ENCODE measurements around the gene PITPNM2. TPM values are rescaled to one million over a fixed set of nuclear protein-coding genes. Genes with fewer than 3 reads are reported as not detected.

PITPNM2 gene
- total and polyA plus RNA-seq, 9 donors = 11.1 to 71.8 (median 31.0) TPM

- Histone ChIP-seq H3K4me3 (no peak overlapping the region), H3K36me3 (no peaks in the 10 kb centered on the region), H3K9me3 (no peaks in the 10 kb centered on the region), H3K4me1 (ENCODE audit: insufficient read depth) (no peaks in the 10 kb centered on the region), H3K27me3 (no peaks in the 10 kb centered on the region), H3K27ac (no peak overlapping the region)
- intact Hi-C loops (cut with DNase I) = no loop called here
- TF ChIP-seq CTCF (IDR thresholded peaks at IDR 0.05) = no peak
- no peak for TF ChIP-seq POLR2A (IDR thresholded peaks at IDR 0.05)
- no peak for TF ChIP-seq EP300 (IDR thresholded peaks at IDR 0.05)
- WGBS, 3 donors = 78 to 93% (median 88%) methylated on average over 3 of the region's 3 CpGs
- DNase-seq = peak in 1 of 5 donors; percentile 2
These were observed 17.8 kb downstream of the PITPNM2 start for GRCh38 chr12:123132951-123133619.

GRCh38 chr12:123131879-123132402 is 18.9 kb downstream of the PITPNM2 start:
- H3K36me3 ChIP-seq = no peaks in the 10 kb centered on the region
- intact Hi-C loops (cut with DNase I) = no loop called here
- 80 to 86% (median 85%) methylated on average over 12 of the region's 12 CpGs for WGBS, 3 donors
- no peak for TF ChIP-seq CTCF (IDR thresholded peaks at IDR 0.05)
- TF ChIP-seq POLR2A (IDR thresholded peaks at IDR 0.05) = no peak
- TF ChIP-seq EP300 (IDR thresholded peaks at IDR 0.05) = no peak
- H3K4me3 ChIP-seq = no peak overlapping the region
- H3K27me3 ChIP-seq = no peaks in the 10 kb centered on the region
- no peak for DNase-seq
- no peaks in the 10 kb centered on the region for H3K9me3 ChIP-seq
- peaks cover 3% of the 10 kb centered on the region for H3K4me1 ChIP-seq (ENCODE audit: insufficient read depth)
- no peak overlapping the region for H3K27ac ChIP-seq

- WGBS, 3 donors = 82 to 94% (median 86%) methylated on average over 4 of the region's 4 CpGs
- H3K9me3 ChIP-seq = no peaks in the 10 kb centered on the region
- intact Hi-C loops (cut with DNase I) = no loop called here
- H3K27ac ChIP-seq = no peak overlapping the region
- no peak overlapping the region for H3K4me3 ChIP-seq
- no peak for DNase-seq
- no peaks in the 10 kb centered on the region for H3K27me3 ChIP-seq
- TF ChIP-seq CTCF (IDR thresholded peaks at IDR 0.05) = no peak
- no peak for TF ChIP-seq EP300 (IDR thresholded peaks at IDR 0.05)
- no peak for TF ChIP-seq POLR2A (IDR thresholded peaks at IDR 0.05)
- H3K36me3 ChIP-seq = no peaks in the 10 kb centered on the region
- H3K4me1 ChIP-seq (ENCODE audit: insufficient read depth) = peaks cover 8% of the 10 kb centered on the region
These were observed 19.5 kb downstream of the PITPNM2 start for GRCh38 chr12:123131291-123131832.

GRCh38 chr12:123129621-123130020 is 21.3 kb downstream of the PITPNM2 start:
- TF ChIP-seq POLR2A (IDR thresholded peaks at IDR 0.05) (no peak), CTCF (IDR thresholded peaks at IDR 0.05) (no peak), EP300 (IDR thresholded peaks at IDR 0.05) (no peak)
- no peak for DNase-seq
- Histone ChIP-seq H3K9me3 (no peaks in the 10 kb centered on the region), H3K27ac (no peak overlapping the region), H3K4me3 (no peak overlapping the region), H3K36me3 (no peaks in the 10 kb centered on the region), H3K27me3 (no peaks in the 10 kb centered on the region), H3K4me1 (ENCODE audit: insufficient read depth) (peaks cover 9% of the 10 kb centered on the region)
- intact Hi-C loops (cut with DNase I) = no loop called here
- WGBS, 3 donors = 72 to 86% (median 78%) methylated on average over 4 of the region's 4 CpGs
